OCI-LY1 (cell line): ENCODE measurements around the gene SLC39A11.

ENCODE experiments used
- H2AFZ ChIP-seq: fragments of 200-600 bp; sonication (generic), shearing (Covaris generic); 2 replicates; pipeline ENCODE4 v1.6.0; 2014; ENCODE audit warnings: antibody characterized with exemption, mild to moderate bottlenecking, low read length
- H3F3A ChIP-seq: fragments of 200-600 bp; sonication (generic), shearing (Covaris generic); 2 replicates; pipeline ENCODE4 v1.6.0; 2014; ENCODE audit warnings: mild to moderate bottlenecking, antibody characterized with exemption, low read length, moderate library complexity; ENCODE audit not compliant: insufficient read depth
- H3K27ac ChIP-seq: fragments of 200-600 bp; sonication (generic); 2 replicates; pipeline ENCODE4 v1.5.1; 2014; ENCODE audit warnings: low read length, mixed run types, mild to moderate bottlenecking, low read depth; ENCODE audit not compliant: poor library complexity, severe bottlenecking
- H3K27me3 ChIP-seq: fragments of 200-600 bp; sonication (generic); 2 replicates; pipeline ENCODE4 v1.6.0; 2014; ENCODE audit warnings: antibody characterized with exemption, mild to moderate bottlenecking, low read length, moderate library complexity; ENCODE audit not compliant: insufficient read depth
- H3K36me3 ChIP-seq: fragments of 200-600 bp; sonication (generic); 2 replicates; pipeline ENCODE4 v1.6.1; 2014; ENCODE audit warnings: mild to moderate bottlenecking, antibody characterized with exemption, low read length, moderate library complexity, mixed read lengths; ENCODE audit not compliant: insufficient read depth
- H3K4me1 ChIP-seq: fragments of 200-600 bp; sonication (generic); 2 replicates; pipeline ENCODE4 v1.5.1; 2014; ENCODE audit warnings: mild to moderate bottlenecking, low read length, moderate library complexity; ENCODE audit not compliant: insufficient read depth, severe bottlenecking
- H3K4me2 ChIP-seq: fragments of 200-600 bp; sonication (generic), shearing (Covaris generic); 2 replicates; pipeline ENCODE4 v1.6.1; 2014; ENCODE audit warnings: low read length
- H3K4me3 ChIP-seq: fragments of 200-600 bp; sonication (generic); 2 replicates; pipeline ENCODE4 v1.5.1; 2014; ENCODE audit warnings: low read length, low read depth, mild to moderate bottlenecking, mixed read lengths; ENCODE audit not compliant: poor library complexity, severe bottlenecking
- H3K79me2 ChIP-seq: fragments of 200-600 bp; shearing (Covaris generic); 2 replicates; pipeline ENCODE4 v1.6.1; 2016; ENCODE audit warnings: mixed run types, low read length, mixed read lengths; ENCODE audit not compliant: insufficient read depth
- H3K9ac ChIP-seq: fragments of 200-600 bp; sonication (generic), shearing (Covaris generic); 2 replicates; pipeline ENCODE4 v1.6.1; 2014; ENCODE audit warnings: mild to moderate bottlenecking, low read length, mixed read lengths
- H3K9me2 ChIP-seq: fragments of 200-600 bp; sonication (generic), shearing (Covaris generic); 2 replicates; pipeline ENCODE4 v1.6.1; 2014; ENCODE audit warnings: low read depth, mild to moderate bottlenecking, low read length, mixed read lengths
- H3K9me3 ChIP-seq: fragments of 200-600 bp; shearing (Covaris generic); 2 replicates; pipeline ENCODE4 v1.6.1; 2014; ENCODE audit warnings: low read length, mixed read lengths
- H4K20me1 ChIP-seq: fragments of 200-600 bp; sonication (generic), shearing (Covaris generic); 2 replicates; pipeline ENCODE4 v1.6.0; 2016; ENCODE audit warnings: mild to moderate bottlenecking, low read length; ENCODE audit not compliant: insufficient read depth
- EZH2 ChIP-seq: fragments of 200-600 bp; sonication (generic), shearing (Covaris generic); IDR thresholded peaks from 2 replicates; pipeline ENCODE4 v1.8.0; 2017; ENCODE audit warnings: borderline replicate concordance, mixed run types, mild to moderate bottlenecking, antibody characterized with exemption, low read length, moderate library complexity, mixed read lengths
- TF ChIP-seq, protein P1 (sequence below): fragments of 200-600 bp; sonication (generic), shearing (Covaris generic); IDR thresholded peaks from 2 replicates; pipeline ENCODE4 v1.5.1; 2017; ENCODE audit warnings: mild to moderate bottlenecking, antibody characterized with exemption, low read length, moderate library complexity, mixed read lengths

Gene SLC39A11

DNA sequence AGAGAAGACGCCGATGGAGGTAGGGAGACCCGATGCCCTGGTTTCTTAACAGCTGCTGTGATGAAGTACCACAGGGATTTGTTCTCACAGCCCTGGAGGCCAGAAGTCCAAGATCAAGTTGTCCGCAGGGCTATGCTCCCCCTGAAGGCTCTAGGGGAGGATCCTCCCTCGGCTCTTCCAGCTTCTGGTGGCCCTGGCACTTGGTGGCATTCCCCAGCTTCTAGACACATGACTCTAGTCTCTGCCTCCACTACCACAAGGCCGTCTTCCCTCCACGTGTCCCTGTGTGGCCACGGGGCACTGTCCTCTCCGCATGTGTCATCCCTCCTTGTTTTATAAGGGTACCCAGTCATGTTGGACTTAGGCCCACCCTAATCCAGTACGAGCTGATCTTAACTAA is 375.2 kb downstream of the SLC39A11 start:
- Histone ChIP-seq H3K36me3 (no peaks in the 10 kb centered on the region), H3K27me3 (no peaks in the 10 kb centered on the region), H3K4me1 (no peaks in the 10 kb centered on the region), H3K27ac (no peak overlapping the region), H4K20me1 (no peaks in the 10 kb centered on the region), H3K9me2 (no peaks in the 10 kb centered on the region), H3K79me2 (no peaks in the 10 kb centered on the region), H3K9ac (no peak overlapping the region), H3F3A (no peaks in the 10 kb centered on the region), H2AFZ (no peak overlapping the region), H3K9me3 (no peaks in the 10 kb centered on the region), H3K4me2 (no peak overlapping the region), H3K4me3 (no peak overlapping the region)
- TF ChIP-seq, protein P1, sequence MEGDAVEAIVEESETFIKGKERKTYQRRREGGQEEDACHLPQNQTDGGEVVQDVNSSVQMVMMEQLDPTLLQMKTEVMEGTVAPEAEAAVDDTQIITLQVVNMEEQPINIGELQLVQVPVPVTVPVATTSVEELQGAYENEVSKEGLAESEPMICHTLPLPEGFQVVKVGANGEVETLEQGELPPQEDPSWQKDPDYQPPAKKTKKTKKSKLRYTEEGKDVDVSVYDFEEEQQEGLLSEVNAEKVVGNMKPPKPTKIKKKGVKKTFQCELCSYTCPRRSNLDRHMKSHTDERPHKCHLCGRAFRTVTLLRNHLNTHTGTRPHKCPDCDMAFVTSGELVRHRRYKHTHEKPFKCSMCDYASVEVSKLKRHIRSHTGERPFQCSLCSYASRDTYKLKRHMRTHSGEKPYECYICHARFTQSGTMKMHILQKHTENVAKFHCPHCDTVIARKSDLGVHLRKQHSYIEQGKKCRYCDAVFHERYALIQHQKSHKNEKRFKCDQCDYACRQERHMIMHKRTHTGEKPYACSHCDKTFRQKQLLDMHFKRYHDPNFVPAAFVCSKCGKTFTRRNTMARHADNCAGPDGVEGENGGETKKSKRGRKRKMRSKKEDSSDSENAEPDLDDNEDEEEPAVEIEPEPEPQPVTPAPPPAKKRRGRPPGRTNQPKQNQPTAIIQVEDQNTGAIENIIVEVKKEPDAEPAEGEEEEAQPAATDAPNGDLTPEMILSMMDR: no peak
- TF ChIP-seq EZH2: no peak

DNA sequence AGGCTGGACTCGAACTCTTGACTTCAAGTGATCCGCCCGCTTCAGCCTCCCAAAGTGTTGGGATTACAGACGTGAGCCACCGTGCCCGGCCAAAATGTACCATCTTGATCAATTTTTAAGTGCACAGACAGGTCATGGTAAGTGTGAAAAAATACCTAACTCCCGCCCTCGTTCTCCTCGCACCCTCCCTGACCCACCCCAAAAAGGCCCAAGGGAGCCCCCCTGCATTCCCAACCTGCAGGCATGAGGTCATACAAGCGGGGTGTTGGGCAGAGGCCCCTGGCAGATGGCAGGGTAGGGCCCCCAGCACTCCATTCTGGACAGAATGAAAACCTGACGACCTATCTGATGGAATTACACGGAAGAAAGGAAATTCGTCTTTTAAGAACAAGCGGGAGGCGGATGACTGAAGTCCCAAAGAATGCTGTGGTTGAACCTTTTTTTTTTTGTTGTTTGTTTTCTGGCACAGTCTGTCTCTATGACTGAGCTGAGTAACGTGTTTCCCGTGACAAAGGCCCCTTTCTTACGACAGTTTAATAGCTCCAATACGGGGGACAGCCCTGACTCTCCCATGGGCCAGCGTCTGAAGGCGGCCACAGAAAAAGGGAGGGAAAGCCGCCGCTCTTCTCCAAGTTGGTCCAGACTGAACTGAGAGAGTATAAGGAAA is 376.4 kb downstream of the SLC39A11 start:
- no peaks in the 10 kb centered on the region for H3K4me1 ChIP-seq
- TF ChIP-seq, protein P1: no peak
- no peak for TF ChIP-seq EZH2
- no peak overlapping the region for H3K4me2 ChIP-seq
- H3K9ac ChIP-seq: no peak overlapping the region
- no peak overlapping the region for H2AFZ ChIP-seq
- no peaks in the 10 kb centered on the region for H3K36me3 ChIP-seq
- no peak overlapping the region for H3K4me3 ChIP-seq
- H3K79me2 ChIP-seq: no peaks in the 10 kb centered on the region
- H4K20me1 ChIP-seq: no peaks in the 10 kb centered on the region
- no peak overlapping the region for H3K27ac ChIP-seq
- no peaks in the 10 kb centered on the region for H3F3A ChIP-seq
- no peaks in the 10 kb centered on the region for H3K9me2 ChIP-seq
- no peaks in the 10 kb centered on the region for H3K27me3 ChIP-seq
- H3K9me3 ChIP-seq: no peaks in the 10 kb centered on the region

DNA sequence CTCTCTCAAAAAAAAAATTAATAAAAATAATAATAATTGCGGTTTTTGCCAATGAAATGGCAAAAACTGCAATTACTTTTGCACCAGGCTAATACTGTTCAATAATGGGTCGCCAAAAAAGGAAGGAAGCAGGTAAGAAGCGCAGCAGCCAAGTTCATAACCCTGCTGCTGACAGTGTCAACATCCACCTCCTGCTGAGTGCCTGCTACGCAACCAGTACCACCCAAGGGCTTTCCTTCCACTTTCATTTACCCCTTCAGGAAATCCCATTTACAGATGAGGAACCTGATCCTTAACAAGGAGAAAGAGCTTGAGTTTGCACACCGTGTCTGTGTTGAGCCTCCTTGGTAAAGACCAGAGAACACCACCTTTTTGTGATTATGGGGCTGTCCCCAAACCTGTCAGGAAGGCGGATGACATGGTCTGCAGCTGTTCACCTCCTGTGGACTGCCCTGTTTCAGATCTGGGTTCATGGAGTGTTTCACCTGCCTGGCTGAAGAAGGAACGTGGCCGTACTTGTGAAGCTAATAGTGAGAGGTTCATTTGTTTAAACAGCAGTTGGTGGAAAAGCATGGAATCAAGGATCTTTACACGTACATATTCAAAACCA is 378.0 kb downstream of the SLC39A11 start:
- H3K27me3 ChIP-seq: no peaks in the 10 kb centered on the region
- no peak overlapping the region for H3K4me3 ChIP-seq
- H3K36me3 ChIP-seq: no peaks in the 10 kb centered on the region
- no peak overlapping the region for H3K4me2 ChIP-seq
- no peak overlapping the region for H2AFZ ChIP-seq
- TF ChIP-seq, protein P1: no peak
- no peak for TF ChIP-seq EZH2
- no peaks in the 10 kb centered on the region for H4K20me1 ChIP-seq
- H3K4me1 ChIP-seq: no peaks in the 10 kb centered on the region
- H3K79me2 ChIP-seq: no peaks in the 10 kb centered on the region
- no peak overlapping the region for H3K27ac ChIP-seq
- no peaks in the 10 kb centered on the region for H3F3A ChIP-seq
- H3K9me3 ChIP-seq: no peaks in the 10 kb centered on the region
- H3K9me2 ChIP-seq: no peaks in the 10 kb centered on the region
- no peak overlapping the region for H3K9ac ChIP-seq
